NK-92 (cell line): Measurements from ENCODE around the gene MRPL52.
"Not testable (repeated sequence)": the region's sequence is repeated elsewhere in the genome, so short reads cannot be mapped to it uniquely, and the experiment has no call there.

Source experiments
- DNase-seq: peaks from one replicate; lab custom pipeline; 2025; ENCODE audit not compliant: unreplicated experiment; lab: John Stamatoyannopoulos, UW

The MRPL52 gene

GRCh38 chr14:22829661-22830442 lies at the start of gene MRPL52:
MRPL52 (plus strand) TSS chr14:22829887; CDS start chr14:22829913, 26 bp downstream.
- peak; percentile 28 for DNase-seq

DNA sequence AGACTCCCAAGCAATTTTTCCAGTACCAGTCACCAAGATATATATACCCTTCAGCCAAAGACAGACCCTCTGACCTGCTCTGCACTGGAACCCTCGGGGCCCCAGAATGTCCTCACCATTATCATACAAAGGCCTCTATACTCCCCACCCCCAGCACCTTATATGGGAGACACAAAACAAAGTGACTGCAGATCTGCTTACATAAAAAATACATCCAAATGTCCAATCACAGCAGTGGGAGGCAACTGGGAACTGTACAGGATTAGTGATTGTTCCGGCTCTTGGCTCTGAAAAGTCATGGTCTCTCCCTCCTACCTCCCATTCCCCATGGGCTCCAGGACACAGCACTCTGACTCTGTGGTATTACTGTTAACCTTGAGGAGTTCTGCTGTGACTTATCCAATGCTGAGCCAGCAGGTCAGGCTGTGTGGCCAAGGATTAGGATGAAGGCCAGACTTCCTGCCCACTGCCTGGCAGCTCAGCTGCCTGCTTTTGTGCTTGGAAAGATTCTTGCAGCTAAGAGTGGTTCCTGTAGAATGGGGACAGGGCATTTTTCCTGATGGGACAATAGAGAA lies 49.5 kb upstream of the MRPL52 start:
- no peak for DNase-seq

- DNase-seq = no peak
Measured at GRCh38 chr14:22780941-22781300, 48.8 kb upstream of the MRPL52 start.

- DNase-seq = no peak
Measured at GRCh38 chr14:22781301-22781991, 48.2 kb upstream of the MRPL52 start.

DNA sequence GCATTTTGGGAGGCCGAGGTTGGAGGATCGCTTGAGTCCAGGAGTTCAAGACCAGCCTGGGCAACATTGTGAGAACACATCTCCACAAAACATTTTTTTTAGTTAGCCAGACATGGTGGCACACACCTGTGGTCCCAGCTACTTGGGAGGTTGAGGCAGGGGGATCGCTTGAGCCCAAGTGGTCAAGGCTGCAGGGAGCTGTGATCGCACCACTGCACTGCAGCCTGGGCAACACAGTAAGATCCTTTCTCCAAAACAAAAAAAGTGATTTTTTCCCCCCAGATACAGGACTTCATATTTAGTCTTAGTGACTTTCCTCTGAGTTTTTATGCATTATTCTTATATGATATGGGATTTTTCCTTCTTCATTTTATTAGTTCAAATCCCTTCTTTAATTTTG lies 43.0 kb upstream of the MRPL52 start:
- DNase-seq = no peak

- DNase-seq = no peak
Measured at GRCh38 chr14:22791301-22791700, 38.4 kb upstream of the MRPL52 start.

DNA sequence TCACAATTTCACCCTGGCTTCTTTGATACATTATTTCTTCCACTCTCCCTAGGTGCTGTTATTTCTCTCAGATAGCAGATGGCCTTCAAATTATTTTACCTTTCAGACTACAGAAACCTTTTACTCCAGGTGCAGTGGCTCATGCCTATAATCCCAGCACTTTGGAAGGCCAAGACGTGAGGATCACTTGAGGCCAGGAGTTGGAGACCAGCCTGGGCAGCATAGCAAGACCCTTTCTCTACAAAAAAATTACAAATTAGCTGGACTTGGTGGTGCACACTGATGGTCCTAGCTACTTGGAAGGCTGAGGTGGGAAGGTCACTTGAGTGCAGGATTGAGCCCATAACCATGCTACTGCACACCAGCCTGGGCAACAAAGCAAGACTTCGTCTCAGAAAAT lies 37.5 kb upstream of the MRPL52 start:
- no peak for DNase-seq

GRCh38 chr14:22793550-22793949 lies 36.1 kb upstream of the MRPL52 start:
- not testable (repeated sequence) for DNase-seq

GRCh38 chr14:22793976-22794375 lies 35.7 kb upstream of the MRPL52 start:
- DNase-seq = no peak

- DNase-seq = no peak
Measured at GRCh38 chr14:22794551-22794951, 35.1 kb upstream of the MRPL52 start.

DNA sequence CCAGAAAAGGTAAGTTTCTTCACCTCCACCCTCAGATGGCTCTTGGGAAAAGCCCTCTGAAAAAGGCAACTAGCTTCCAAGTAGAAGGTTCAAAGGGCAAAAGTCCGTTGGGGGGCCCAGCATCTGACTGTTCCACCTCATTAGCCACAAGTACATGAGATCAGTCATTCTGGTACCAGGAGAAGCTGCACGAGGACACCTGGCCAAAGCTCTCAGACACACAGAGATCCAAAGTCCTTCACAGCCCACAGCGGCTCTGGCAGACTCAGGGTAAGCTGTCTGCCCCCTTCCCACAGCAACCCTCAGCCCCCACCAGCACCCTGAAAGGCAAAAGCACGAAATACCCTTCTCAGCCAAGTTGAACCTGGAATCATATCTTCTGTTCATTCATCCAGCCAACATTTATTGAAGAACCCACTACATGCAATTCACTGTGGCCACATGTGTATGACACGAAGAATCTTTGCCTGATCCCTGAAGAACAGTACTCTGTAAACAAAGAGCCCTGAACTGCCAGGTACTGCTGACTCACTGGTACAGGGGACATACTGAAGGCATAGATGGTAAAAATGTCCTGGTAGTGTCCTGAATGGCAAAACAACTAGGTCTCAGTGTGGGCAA lies 33.5 kb upstream of the MRPL52 start:
- DNase-seq = no peak

DNA sequence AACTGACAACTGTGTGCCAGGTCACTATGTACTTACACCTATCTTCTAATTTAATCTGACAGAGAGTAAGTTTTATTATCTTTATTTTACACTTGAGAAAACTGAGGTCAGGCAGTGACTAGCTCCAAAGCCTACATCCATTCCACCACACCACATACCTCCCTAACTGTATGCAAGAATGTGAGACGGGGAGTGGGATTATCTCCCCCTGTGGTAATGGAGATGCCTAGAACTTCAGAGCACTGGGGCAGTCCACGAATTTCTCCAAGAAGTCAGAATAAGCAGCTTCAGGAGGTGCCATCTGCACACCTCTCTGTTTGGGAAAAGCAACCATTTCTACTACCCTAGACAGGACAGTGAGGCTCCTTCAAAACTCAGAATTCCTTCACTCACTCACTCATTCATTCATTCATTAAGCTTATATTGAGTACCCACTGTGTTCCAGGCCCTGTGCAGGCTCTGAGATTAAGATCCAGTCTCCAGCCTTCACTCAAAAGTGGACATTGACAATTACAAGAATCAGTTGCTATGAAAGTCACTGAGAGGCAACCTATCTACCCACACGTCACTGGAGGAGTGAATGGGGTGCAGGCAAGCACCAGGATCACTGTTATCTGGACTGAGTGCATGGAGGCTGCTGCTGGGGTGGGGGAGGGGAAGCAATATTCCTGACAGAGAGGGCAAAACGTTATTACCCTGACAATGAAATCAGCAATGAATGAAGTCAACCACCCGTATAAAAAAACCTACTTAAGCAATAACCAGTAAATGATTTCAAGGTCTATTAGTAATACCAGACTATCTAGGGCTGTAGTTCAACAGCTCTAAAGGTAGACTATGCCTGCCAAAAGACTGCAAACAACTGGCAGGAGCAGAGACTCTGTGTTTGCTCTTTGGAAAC lies 32.4 kb upstream of the MRPL52 start:
- no peak for DNase-seq

DNA sequence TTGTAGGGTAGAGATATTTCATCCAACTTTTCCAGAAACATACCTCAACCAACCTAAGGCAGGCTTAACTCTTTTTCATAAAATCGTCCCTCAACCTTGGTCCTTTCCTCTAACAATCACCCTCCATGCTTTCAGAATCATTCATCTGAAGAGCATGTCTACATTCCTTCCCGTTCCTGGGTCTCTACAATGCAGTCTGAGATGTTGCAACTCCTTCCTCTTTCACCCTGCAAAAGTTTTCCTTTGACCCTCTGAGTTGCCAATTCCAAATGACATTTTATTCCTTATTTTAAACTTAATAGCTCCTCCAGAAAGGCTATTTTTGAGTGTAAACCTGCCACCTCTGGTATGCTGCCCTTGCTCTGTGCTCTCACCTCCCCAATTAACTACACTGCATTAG lies 31.2 kb upstream of the MRPL52 start:
- no peak for DNase-seq

GRCh38 chr14:22800346-22800745 lies 29.3 kb upstream of the MRPL52 start:
- DNase-seq = no peak

DNA sequence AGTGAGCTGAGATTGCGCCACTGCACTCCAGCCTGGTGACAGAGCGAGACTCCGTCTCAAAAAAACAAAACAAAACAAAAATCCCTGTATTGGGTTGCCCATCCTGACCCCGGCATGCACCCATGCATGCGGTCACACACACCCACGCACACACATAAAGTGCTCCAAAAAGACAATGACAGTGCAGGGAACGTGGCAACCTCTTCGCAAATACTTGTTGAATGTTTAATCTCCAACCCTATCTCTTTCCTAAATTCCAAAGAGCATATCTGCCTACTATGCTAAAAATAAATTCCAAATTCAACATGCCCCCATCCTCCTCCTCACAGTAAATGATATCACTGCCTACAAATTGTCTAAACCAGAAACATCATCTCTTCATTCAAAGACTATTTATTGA lies 28.0 kb upstream of the MRPL52 start:
- DNase-seq = no peak

- DNase-seq = no peak
Measured at GRCh38 chr14:22802860-22803686, 26.6 kb upstream of the MRPL52 start.

GRCh38 chr14:22803687-22803974 lies 26.1 kb upstream of the MRPL52 start:
- no peak for DNase-seq

DNA sequence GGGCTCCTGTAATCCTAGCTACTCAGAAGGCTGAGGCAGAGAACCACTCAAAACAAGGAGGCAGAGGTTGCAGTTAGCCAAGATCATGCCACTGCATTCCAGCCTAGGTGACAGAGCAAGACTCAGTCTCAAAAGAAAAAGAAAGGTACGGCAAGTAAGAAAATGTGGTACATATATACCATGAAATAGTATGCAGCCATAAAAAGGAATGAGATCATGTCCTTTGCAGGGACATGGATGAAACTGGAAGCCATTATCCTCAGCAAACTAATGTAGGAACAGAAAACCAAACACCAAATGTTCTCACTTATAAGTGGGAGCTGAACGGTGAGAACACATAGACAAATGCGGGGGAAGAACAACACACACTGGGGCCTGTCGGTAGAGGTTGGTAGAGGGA lies 24.5 kb upstream of the MRPL52 start:
- DNase-seq = not testable (repeated sequence)

DNA sequence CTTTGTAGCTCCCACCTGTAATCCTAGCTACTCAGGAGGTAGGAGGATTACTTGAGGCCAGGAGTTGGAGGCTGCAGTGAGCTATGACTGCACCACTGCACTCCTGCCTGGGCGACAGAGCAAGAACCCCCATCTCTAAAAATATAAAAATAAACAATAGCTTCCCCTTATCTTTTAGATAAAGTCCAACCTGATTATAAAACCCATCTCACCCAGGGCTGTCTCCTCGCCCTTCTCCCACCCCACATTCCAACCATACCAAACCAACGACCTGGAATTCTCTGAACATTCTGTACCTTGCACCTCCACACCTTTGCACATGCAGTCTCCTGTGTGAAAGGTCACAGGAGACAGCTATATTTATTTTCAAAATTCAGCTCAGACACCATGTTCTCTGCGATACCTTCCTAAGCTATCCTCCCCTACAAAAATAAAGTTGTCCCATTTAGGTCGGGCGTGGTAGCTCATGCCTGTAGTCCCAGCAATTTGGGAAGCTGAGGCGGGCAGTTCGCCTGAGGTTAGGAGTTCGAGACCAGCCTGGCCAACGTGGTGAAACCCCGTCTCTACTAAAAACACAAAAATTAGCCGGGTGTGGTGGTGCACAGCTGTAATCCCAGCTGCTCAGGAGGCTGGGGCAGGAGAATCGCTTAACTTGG lies 22.1 kb upstream of the MRPL52 start:
- DNase-seq = no peak
